Measurements from ENCODE around the gene INTS6. TPM values are rescaled to one million over a fixed set of nuclear protein-coding genes. Genes with fewer than 3 reads are reported as not detected.
"Not testable (repeated sequence)": the region's sequence is repeated elsewhere in the genome, so short reads cannot be mapped to it uniquely, and the experiment has no call there.

INTS6 gene
- total and polyA plus RNA-seq, 2 donors (not counting 1 experiment from before 2014, with no cell fraction given), result 15.4 to 74.7 TPM

- CTCF ChIA-PET, result no interaction called here
- Histone ChIP-seq H3K27ac (ENCODE audit: low read length in 2 of 2) (peak overlapping the region; percentile 36 to 74), H3K4me3 (ENCODE audit: control extremely low read depth in 1 of 5, extremely low read depth in 1 of 5, insufficient read depth in 1 of 5, low read depth in 2 of 5, low read length in 4 of 5) (no peak overlapping the region), H3K9me3 (ENCODE audit: control extremely low read depth in 1 of 3, control insufficient read depth in 2 of 3, insufficient read depth in 1 of 3, low read length in 2 of 3) (peaks cover 0 to 9% (median 1%) of the 10 kb centered on the region in 3 donors), H2AFZ (ENCODE audit: insufficient read depth, low read depth, low read length, poor library complexity, severe bottlenecking) (no peak overlapping the region), H3K36me3 (replicated peaks in 1 of 2; ENCODE audit: control extremely low read depth in 1 of 2, control insufficient read depth in 1 of 2, extremely low read depth in 1 of 2, insufficient read depth in 2 of 2, low read length in 1 of 2) (peaks cover 0 to 5% of the 10 kb centered on the region in 2 experiments), H3K79me2 (ENCODE audit: control insufficient read depth, insufficient read depth, low read length) (peaks cover 73% of the 10 kb centered on the region), H3K4me1 (ENCODE audit: control insufficient read depth in 2 of 2, insufficient read depth in 2 of 2, low read length in 2 of 2) (peaks cover 29 to 55% of the 10 kb centered on the region in 2 donors), H3K4me2 (replicated peaks; ENCODE audit: low read depth, low read length, poor library complexity, severe bottlenecking) (peak overlapping the region; percentile 55), H3K9ac (ENCODE audit: low read length) (no peak overlapping the region), H4K20me1 (ENCODE audit: control insufficient read depth, insufficient read depth, low read length, poor library complexity, severe bottlenecking) (peaks cover 7% of the 10 kb centered on the region), H3K27me3 (replicated peaks in 1 of 4; ENCODE audit: control extremely low read depth in 1 of 4, control insufficient read depth in 3 of 4, insufficient read depth in 4 of 4, low read length in 3 of 4) (no peaks in the 10 kb centered on the region)
- POLR2A ChIA-PET, result no interaction called here
- ATAC-seq (ENCODE audit: low read depth) (no peak), DNase-seq (peak; percentile 26)
- intact Hi-C loops (cut with micrococcal nuclease), result no loop called here
- Mint-ChIP-seq H3K27ac (peak overlapping the region; percentile 16), H3K4me1 (peaks cover 69% of the 10 kb centered on the region), H3K4me3 (peak overlapping the region; percentile 11), H3K9me3 (ENCODE audit: insufficient read depth) (peaks cover 4% of the 10 kb centered on the region), H3K27me3 (no peaks in the 10 kb centered on the region)
- TF ChIP-seq CTCF (IDR thresholded peaks at IDR 0.05) (no peak), EZH2 (IDR thresholded peaks at IDR 0.05; ENCODE audit: borderline replicate concordance, insufficient read depth, low read depth, low read length, poor library complexity, severe bottlenecking) (no peak)
Measured at GRCh38 chr13:51416107-51416506, 36.7 kb downstream of the INTS6 start.

- H3K79me2 ChIP-seq (ENCODE audit: control insufficient read depth, insufficient read depth, low read length), result peaks cover 71% of the 10 kb centered on the region
- ATAC-seq (ENCODE audit: low read depth); H2AFZ ChIP-seq (ENCODE audit: insufficient read depth, low read depth, low read length, poor library complexity, severe bottlenecking); intact Hi-C loops (cut with micrococcal nuclease); H3K27me3 Mint-ChIP-seq; H3K9me3 Mint-ChIP-seq (ENCODE audit: insufficient read depth); H3K36me3 ChIP-seq (replicated peaks in 1 of 2; ENCODE audit: control extremely low read depth in 1 of 2, control insufficient read depth in 1 of 2, extremely low read depth in 1 of 2, insufficient read depth in 2 of 2, low read length in 1 of 2); DNase-seq; H3K27ac Mint-ChIP-seq; H3K27me3 ChIP-seq (replicated peaks in 1 of 4; ENCODE audit: control extremely low read depth in 1 of 4, control insufficient read depth in 3 of 4, insufficient read depth in 4 of 4, low read length in 3 of 4); H3K4me2 ChIP-seq (replicated peaks; ENCODE audit: low read depth, low read length, poor library complexity, severe bottlenecking); H3K9me3 ChIP-seq (ENCODE audit: control extremely low read depth in 1 of 3, control insufficient read depth in 2 of 3, insufficient read depth in 1 of 3, low read length in 2 of 3); H4K20me1 ChIP-seq (ENCODE audit: control insufficient read depth, insufficient read depth, low read length, poor library complexity, severe bottlenecking); CTCF ChIA-PET; H3K9ac ChIP-seq (ENCODE audit: low read length); H3K4me3 Mint-ChIP-seq; POLR2A ChIA-PET; H3K4me3 ChIP-seq (ENCODE audit: control extremely low read depth in 1 of 5, extremely low read depth in 1 of 5, insufficient read depth in 1 of 5, low read depth in 2 of 5, low read length in 4 of 5): not testable (repeated sequence)
- peaks cover 24 to 47% of the 10 kb centered on the region in 2 donors for H3K4me1 ChIP-seq (ENCODE audit: control insufficient read depth in 2 of 2, insufficient read depth in 2 of 2, low read length in 2 of 2)
- H3K4me1 Mint-ChIP-seq, result peaks cover 63% of the 10 kb centered on the region
- H3K27ac ChIP-seq (ENCODE audit: low read length in 2 of 2), result peak overlapping the region; percentile 21 to 74
- no CpG with 5 or more reads among the region's 1 CpG for WGBS (ENCODE audit: insufficient coverage)
Measured at GRCh38 chr13:51415339-51415738, 37.5 kb downstream of the INTS6 start.

Measured in B cell (primary cell).